CD8-positive, alpha-beta memory T cell (primary cell): ENCODE results near the gene SHPK. TPM values are rescaled to one million over a fixed set of nuclear protein-coding genes. Genes with fewer than 3 reads are reported as not detected.

Experiments
- CTCF ChIA-PET: fragments of 350-600 bp; sonication (Branson Sonifier 250); formaldehyde crosslinking; loops from one replicate; lab custom pipeline; 2021; ENCODE audit warnings: antibody characterized with exemption; lab: Charles Lee
- POLR2A ChIA-PET: fragments of 350-600 bp; sonication (Branson Sonifier 250); formaldehyde crosslinking; loops from one replicate; lab custom pipeline; 2021; ENCODE audit warnings: antibody characterized with exemption; lab: Charles Lee
- DNase-seq, 5 donors: peaks; one replicate each; pipeline versions ENCODE4 v3.0.0 to v3.0.0-alpha.2; 2020 to 2022; ENCODE audit warnings: mixed read lengths in 1 of 5
- H3K27ac ChIP-seq: one replicate; pipeline ENCODE4 v1.7.0; 2013; ENCODE audit warnings: low read depth, mild to moderate bottlenecking, low read length, moderate library complexity
- H3K27me3 ChIP-seq: 2 replicates; pipeline ENCODE4 v1.7.0; 2013; ENCODE audit warnings: low read length, mild to moderate bottlenecking; ENCODE audit not compliant: insufficient read depth, poor library complexity, severe bottlenecking
- H3K36me3 ChIP-seq: 2 replicates; pipeline ENCODE4 v1.7.0; 2013; ENCODE audit warnings: mild to moderate bottlenecking, low read length, moderate library complexity; ENCODE audit not compliant: insufficient read depth
- H3K4me1 ChIP-seq: 2 replicates; pipeline ENCODE4 v1.7.0; 2013; ENCODE audit warnings: mild to moderate bottlenecking, low read length, moderate library complexity; ENCODE audit not compliant: insufficient read depth
- H3K4me3 ChIP-seq: 2 replicates; pipeline ENCODE4 v1.7.0; 2013; ENCODE audit warnings: mild to moderate bottlenecking, low read length
- H3K9me3 ChIP-seq: 2 replicates; pipeline ENCODE4 v1.7.0; 2013; ENCODE audit warnings: mild to moderate bottlenecking, low read length
- H3K27ac Mint-ChIP-seq, 8 donors: one replicate each; pipeline ENCODE4 v1.8.0; 2020 to 2021; ENCODE audit warnings: mixed read lengths in 8 of 8, mild to moderate bottlenecking in 6 of 8, inconsistent platforms in 3 of 8, moderate library complexity in 3 of 8
- H3K27me3 Mint-ChIP-seq, 2 donors: one replicate each; pipeline ENCODE4 v1.8.0; 2020 to 2021; ENCODE audit warnings: mixed read lengths in 2 of 2, mild to moderate bottlenecking in 1 of 2, moderate library complexity in 1 of 2
- H3K36me3 Mint-ChIP-seq, 3 donors: one replicate each; pipeline ENCODE4 v1.8.0; 2020 to 2021; ENCODE audit warnings: mixed read lengths in 3 of 3, inconsistent platforms in 1 of 3, mild to moderate bottlenecking in 1 of 3
- H3K4me1 Mint-ChIP-seq, 3 donors: one replicate each; pipeline ENCODE4 v1.8.0; 2020 to 2021; ENCODE audit warnings: mixed read lengths in 3 of 3, inconsistent platforms in 1 of 3, mild to moderate bottlenecking in 1 of 3
- H3K4me3 Mint-ChIP-seq, 7 donors: one replicate each; pipeline ENCODE4 v1.8.0; 2020 to 2021; ENCODE audit warnings: mixed read lengths in 7 of 7, mild to moderate bottlenecking in 6 of 7, moderate library complexity in 4 of 7, inconsistent platforms in 2 of 7
- H3K9me3 Mint-ChIP-seq, 5 donors: one replicate each; pipeline ENCODE4 v1.8.0; 2020 to 2022; ENCODE audit warnings: mixed read lengths in 5 of 5, mild to moderate bottlenecking in 3 of 5, moderate library complexity in 2 of 5, inconsistent platforms in 1 of 5
- polyA plus RNA-seq: library from polyadenylated mRNA; unstranded; fragments of 300-500 nt; fragmentation: Illumina TruSeq; gene quantifications from one replicate; pipeline ENCODE4 v1.2.3, GENCODE V29; 2021
- total RNA-seq, 2 experiments: library from RNA; stranded (reverse); gene quantifications; one replicate each; pipeline ENCODE4 v1.2.3, GENCODE V29; 2021

The SHPK gene
- total and polyA plus RNA-seq, 3 experiments from 2014 or later = 6.9 to 17.1 (median 17.0) TPM

DNA sequence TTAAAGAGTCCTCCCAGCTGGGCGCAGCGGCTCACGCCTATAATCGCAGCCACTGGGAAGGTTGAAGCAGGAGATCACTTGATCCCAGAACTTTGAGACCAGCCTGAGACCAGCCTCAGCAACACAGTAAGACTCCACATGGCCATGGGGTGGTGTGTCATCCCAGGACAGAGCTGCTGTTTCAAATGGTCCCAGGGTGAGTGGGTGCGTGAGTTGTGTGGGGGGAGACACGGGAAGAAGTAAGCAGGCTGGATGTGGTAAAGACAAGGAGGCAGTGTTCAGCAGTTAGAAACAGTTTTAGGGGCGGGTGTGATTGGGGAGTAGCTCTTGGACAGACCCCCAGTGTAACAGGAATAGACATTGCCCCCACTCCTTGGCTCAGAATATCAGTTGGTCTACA is 3.8 kb downstream of the SHPK start:
- Histone ChIP-seq H3K9me3 (no peaks in the 10 kb centered on the region), H3K4me1 (no peaks in the 10 kb centered on the region), H3K36me3 (peaks cover 4% of the 10 kb centered on the region), H3K4me3 (no peak overlapping the region), H3K27me3 (no peaks in the 10 kb centered on the region), H3K27ac (no peak overlapping the region)
- H3K4me1 Mint-ChIP-seq = peaks cover 18 to 28% (median 18%) of the 10 kb centered on the region in 3 donors
- no peaks in the 10 kb centered on the region for H3K9me3 Mint-ChIP-seq
- peak overlapping the region in 1 of 7 donors; percentile 52 for H3K4me3 Mint-ChIP-seq
- peak overlapping the region in 1 of 8 donors; percentile 23 for H3K27ac Mint-ChIP-seq
- peaks cover 1 to 37% (median 13%) of the 10 kb centered on the region in 3 donors for H3K36me3 Mint-ChIP-seq
- DNase-seq = no peak
- ChIA-PET CTCF (interaction anchor here (0.8 to 0.9 kb wide), 2 partner anchors 10 to 13 kb away, joined by 3 read pairs; no protein-coding TSS in a partner anchor), POLR2A (no interaction called here)
- H3K27me3 Mint-ChIP-seq = no peaks in the 10 kb centered on the region

- Histone ChIP-seq H3K4me3 (no peak overlapping the region), H3K36me3 (peaks cover 9% of the 10 kb centered on the region), H3K4me1 (no peaks in the 10 kb centered on the region), H3K27me3 (no peaks in the 10 kb centered on the region), H3K9me3 (no peaks in the 10 kb centered on the region), H3K27ac (no peak overlapping the region)
- peaks cover 7 to 44% (median 21%) of the 10 kb centered on the region in 3 donors for H3K36me3 Mint-ChIP-seq
- no peaks in the 10 kb centered on the region for H3K27me3 Mint-ChIP-seq
- H3K4me1 Mint-ChIP-seq = peaks cover 14 to 24% (median 14%) of the 10 kb centered on the region in 3 donors
- H3K27ac Mint-ChIP-seq = no peak overlapping the region
- CTCF ChIA-PET = no interaction called here
- POLR2A ChIA-PET = no interaction called here
- no peak for DNase-seq
- H3K9me3 Mint-ChIP-seq = no peaks in the 10 kb centered on the region
- H3K4me3 Mint-ChIP-seq = no peak overlapping the region
These were observed 5.3 kb downstream of the SHPK start for GRCh38 chr17:3630781-3631180.

GRCh38 chr17:3627769-3628167 is 8.3 kb downstream of the SHPK start:
- no peaks in the 10 kb centered on the region for H3K27me3 ChIP-seq
- CTCF ChIA-PET = interaction anchor here (1.4 kb wide), 1 partner anchor 9 kb away, joined by 4 read pairs; the partner anchor contains the start of genes CTNS and SHPK
- Mint-ChIP-seq H3K4me1 (peaks cover 6 to 7% (median 6%) of the 10 kb centered on the region in 3 donors), H3K27ac (no peak overlapping the region), H3K36me3 (peaks cover 11 to 64% (median 25%) of the 10 kb centered on the region in 3 donors), H3K27me3 (no peaks in the 10 kb centered on the region), H3K4me3 (no peak overlapping the region), H3K9me3 (no peaks in the 10 kb centered on the region)
- H3K27ac ChIP-seq = no peak overlapping the region
- DNase-seq = no peak
- no peaks in the 10 kb centered on the region for H3K9me3 ChIP-seq
- no peaks in the 10 kb centered on the region for H3K4me1 ChIP-seq
- no peak overlapping the region for H3K4me3 ChIP-seq
- POLR2A ChIA-PET = no interaction called here
- H3K36me3 ChIP-seq = peaks cover 22% of the 10 kb centered on the region

- H3K4me1 Mint-ChIP-seq = peaks cover under 1 to 1% (median under 1%) of the 10 kb centered on the region in 3 donors
- peak overlapping the region in 1 of 8 donors; percentile 52 for H3K27ac Mint-ChIP-seq
- no peak overlapping the region for H3K4me3 Mint-ChIP-seq
- no peak overlapping the region for H3K27ac ChIP-seq
- no peak for DNase-seq
- H3K9me3 Mint-ChIP-seq = no peaks in the 10 kb centered on the region
- peaks cover 22% of the 10 kb centered on the region for H3K36me3 ChIP-seq
- H3K4me1 ChIP-seq = no peaks in the 10 kb centered on the region
- H3K36me3 Mint-ChIP-seq = peaks cover 11 to 61% (median 25%) of the 10 kb centered on the region in 3 donors
- CTCF ChIA-PET = interaction anchor here (1.4 kb wide), 1 partner anchor 9 kb away, joined by 4 read pairs; the partner anchor contains the start of genes CTNS and SHPK
- no peaks in the 10 kb centered on the region for H3K9me3 ChIP-seq
- H3K4me3 ChIP-seq = no peak overlapping the region
- no peaks in the 10 kb centered on the region for H3K27me3 Mint-ChIP-seq
- POLR2A ChIA-PET = interaction anchor here (1.2 kb wide), 1 partner anchor 9 kb away, joined by 3 read pairs; the partner anchor contains the start of gene SHPK
- no peaks in the 10 kb centered on the region for H3K27me3 ChIP-seq
These were observed 8.9 kb downstream of the SHPK start for GRCh38 chr17:3626831-3627768.

DNA sequence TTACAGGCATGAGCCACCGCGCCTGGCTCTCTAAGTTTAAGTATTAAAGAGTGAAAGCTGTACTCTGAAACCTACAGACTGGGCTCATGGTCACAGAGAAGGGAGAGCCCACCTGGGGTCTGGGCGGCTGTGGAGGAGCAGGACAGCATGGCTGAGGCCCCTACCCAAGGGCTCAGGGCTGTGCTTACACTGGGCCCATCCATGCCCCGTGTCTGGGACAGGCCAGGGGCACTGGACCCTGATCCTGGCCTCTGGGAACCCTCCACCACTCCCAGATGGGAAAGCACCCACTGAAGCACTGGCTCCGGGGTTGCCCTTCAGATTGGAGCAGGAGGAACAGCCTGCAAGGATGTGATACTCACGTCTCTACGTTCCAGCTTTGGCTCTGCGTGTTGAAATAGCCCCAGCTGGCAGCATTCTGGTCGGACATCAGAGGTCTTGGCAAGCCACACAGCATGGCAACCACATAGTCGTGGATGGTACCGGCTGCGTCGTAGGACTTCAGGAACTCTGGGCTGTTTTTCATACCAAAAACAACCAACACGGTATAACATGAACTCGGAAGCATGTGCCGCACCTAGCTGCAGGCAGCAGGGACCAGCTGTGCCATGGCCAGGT is 13.0 kb downstream of the SHPK start:
- no peak overlapping the region for H3K27ac Mint-ChIP-seq
- ChIA-PET POLR2A (no interaction called here), CTCF (interaction anchor here (1.2 kb wide), 1 partner anchor 9 kb away, joined by 3 read pairs; no protein-coding TSS in a partner anchor)
- Histone ChIP-seq H3K27ac (no peak overlapping the region), H3K27me3 (no peaks in the 10 kb centered on the region), H3K9me3 (no peaks in the 10 kb centered on the region), H3K4me3 (no peak overlapping the region), H3K4me1 (no peaks in the 10 kb centered on the region), H3K36me3 (peaks cover 26% of the 10 kb centered on the region)
- no peak for DNase-seq
- H3K27me3 Mint-ChIP-seq = no peaks in the 10 kb centered on the region
- no peak overlapping the region for H3K4me3 Mint-ChIP-seq
- H3K36me3 Mint-ChIP-seq = peaks cover 23 to 68% (median 30%) of the 10 kb centered on the region in 3 donors
- H3K4me1 Mint-ChIP-seq = no peaks in the 10 kb centered on the region
- H3K9me3 Mint-ChIP-seq = no peaks in the 10 kb centered on the region

GRCh38 chr17:3621146-3621720 is 14.8 kb downstream of the SHPK start:
- POLR2A ChIA-PET = interaction anchor here (0.6 kb wide), 1 partner anchor 1098 kb away, joined by 3 read pairs; no protein-coding TSS in a partner anchor
- peaks cover 26 to 69% (median 29%) of the 10 kb centered on the region in 3 donors for H3K36me3 Mint-ChIP-seq

DNA sequence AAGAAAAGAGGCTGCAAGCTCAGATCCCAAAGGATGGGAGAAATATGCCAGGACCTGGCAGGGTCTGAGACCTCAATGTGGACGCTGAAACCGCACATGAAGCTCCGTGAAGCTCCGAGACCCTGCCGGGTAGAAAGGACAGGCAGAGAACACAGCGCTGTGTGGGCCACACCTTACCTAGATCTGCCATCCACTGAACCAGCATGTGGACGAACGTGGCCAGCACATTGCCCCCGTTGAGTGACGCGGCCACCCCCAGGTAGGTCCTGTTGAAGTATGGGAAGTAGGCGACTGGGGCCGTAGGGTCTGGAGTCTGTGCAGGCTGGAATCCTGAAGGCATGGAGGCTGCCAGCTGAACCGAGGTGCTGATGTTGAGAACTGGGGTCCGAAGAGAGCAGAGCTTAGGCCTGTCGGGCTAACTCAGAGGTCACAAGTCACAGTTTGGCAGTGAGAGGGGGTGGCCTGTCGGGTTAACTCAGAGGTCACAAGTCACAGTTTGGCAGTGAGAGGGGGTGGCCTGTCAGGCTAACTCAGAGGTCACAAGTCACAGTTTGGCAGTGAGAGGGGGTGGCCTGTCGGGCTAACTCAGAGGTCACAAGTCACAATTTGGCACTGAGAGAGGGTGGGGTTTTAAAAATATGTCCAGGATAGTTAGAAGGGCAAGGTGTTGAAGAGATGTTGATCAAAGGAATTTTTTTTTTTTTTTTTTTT is 20.7 kb downstream of the SHPK start:
- Histone ChIP-seq H3K27ac (no peak overlapping the region), H3K36me3 (peaks cover 11% of the 10 kb centered on the region), H3K9me3 (no peaks in the 10 kb centered on the region), H3K4me3 (no peak overlapping the region), H3K27me3 (no peaks in the 10 kb centered on the region), H3K4me1 (no peaks in the 10 kb centered on the region)
- POLR2A ChIA-PET = no interaction called here
- Mint-ChIP-seq H3K4me1 (no peaks in the 10 kb centered on the region), H3K27ac (no peak overlapping the region), H3K9me3 (no peaks in the 10 kb centered on the region), H3K4me3 (no peak overlapping the region), H3K36me3 (peaks cover 22 to 73% (median 26%) of the 10 kb centered on the region in 3 donors), H3K27me3 (no peaks in the 10 kb centered on the region)
- no peak for DNase-seq
- CTCF ChIA-PET = interaction anchor here (0.7 kb wide), 1 partner anchor 21 kb away, joined by 3 read pairs; the partner anchor contains the start of gene CTNS

More at GRCh38 chr17:3621146-3621720, 14.8 kb downstream of the SHPK start:
- Mint-ChIP-seq H3K27ac (no peak overlapping the region), H3K4me1 (no peaks in the 10 kb centered on the region), H3K9me3 (no peaks in the 10 kb centered on the region), H3K4me3 (no peak overlapping the region), H3K27me3 (no peaks in the 10 kb centered on the region)
- CTCF ChIA-PET = no interaction called here
- H3K36me3 ChIP-seq = peaks cover 17% of the 10 kb centered on the region
- H3K4me3 ChIP-seq = no peak overlapping the region
- H3K27ac ChIP-seq = no peak overlapping the region
- H3K27me3 ChIP-seq = no peaks in the 10 kb centered on the region
- DNase-seq = no peak
- no peaks in the 10 kb centered on the region for H3K4me1 ChIP-seq
- no peaks in the 10 kb centered on the region for H3K9me3 ChIP-seq
